Hepatocyte (in vitro differentiated cells): Measurements from ENCODE around the gene TRIM61. TPM values are rescaled to one million over a fixed set of nuclear protein-coding genes. Genes with fewer than 3 reads are reported as not detected.
"Not testable (repeated sequence)": the region's sequence is repeated elsewhere in the genome, so short reads cannot be mapped to it uniquely, and the experiment has no call there.

ENCODE experiments used
- DNase-seq: peaks from one replicate; pipeline ENCODE4 v3.0.0-alpha.2; 2016; ENCODE audit warnings: low spot score
- H2AFZ ChIP-seq: fragments of 200-600 bp; sonication (generic); 2 replicates; pipeline ENCODE4 v1.6.0; 2016; ENCODE audit warnings: antibody characterized with exemption, mild to moderate bottlenecking
- H3K27ac ChIP-seq: fragments of 200-600 bp; sonication (generic); 2 replicates; pipeline ENCODE4 v1.5.1; 2016; ENCODE audit warnings: mild to moderate bottlenecking
- H3K27me3 ChIP-seq: fragments of 200-600 bp; sonication (generic); 2 replicates; pipeline ENCODE4 v1.6.1; 2016
- H3K36me3 ChIP-seq: fragments of 200-600 bp; sonication (generic); replicated peaks from 2 replicates; pipeline ENCODE4 v1.5.1; 2016; ENCODE audit warnings: low read depth; ENCODE audit not compliant: insufficient read depth
- H3K4me1 ChIP-seq: fragments of 200-600 bp; sonication (generic); 2 replicates; pipeline ENCODE4 v1.5.1; 2016; ENCODE audit warnings: mild to moderate bottlenecking, moderate library complexity; ENCODE audit not compliant: insufficient read depth
- H3K4me2 ChIP-seq: fragments of 200-600 bp; sonication (generic); 2 replicates; pipeline ENCODE4 v1.6.0; 2016
- H3K4me3 ChIP-seq: fragments of 200-600 bp; sonication (generic); 2 replicates; pipeline ENCODE4 v1.5.1; 2016; ENCODE audit warnings: mild to moderate bottlenecking
- H3K79me2 ChIP-seq: fragments of 200-600 bp; sonication (generic); 2 replicates; pipeline ENCODE4 v1.6.0; 2017; ENCODE audit warnings: mild to moderate bottlenecking
- H3K9me2 ChIP-seq: fragments of 200-600 bp; sonication (generic); replicated peaks from 2 replicates; pipeline ENCODE4 v1.6.0; 2017; ENCODE audit warnings: mild to moderate bottlenecking; ENCODE audit not compliant: insufficient read depth
- H3K9me3 ChIP-seq: fragments of 200-600 bp; sonication (generic); 2 replicates; pipeline ENCODE4 v1.5.1; 2016; ENCODE audit warnings: low read depth, mild to moderate bottlenecking
- H4K20me1 ChIP-seq: fragments of 200-600 bp; sonication (generic); 2 replicates; pipeline ENCODE4 v1.6.0; 2016; ENCODE audit warnings: mild to moderate bottlenecking; ENCODE audit not compliant: insufficient read depth, poor library complexity, severe bottlenecking
- EZH2 ChIP-seq: fragments of 200-600 bp; sonication (generic); IDR thresholded peaks from 2 replicates; pipeline ENCODE4 v1.6.1; 2016; ENCODE audit warnings: antibody characterized with exemption, mild to moderate bottlenecking, borderline replicate concordance
- EZH2phosphoT487 ChIP-seq: fragments of 200-600 bp; sonication (generic); IDR thresholded peaks from one replicate; pipeline ENCODE4 v1.6.1; 2018; ENCODE audit warnings: antibody characterized with exemption, mild to moderate bottlenecking, low read depth, moderate library complexity; ENCODE audit not compliant: unreplicated experiment, severe bottlenecking
- WGBS: methylation state at CpG from one replicate; pipeline ENCODE4 v1.1.6; 2016; ENCODE audit warnings: low lambda C conversion rate; ENCODE audit errors: missing lambda C conversion rate; 5-methylcytosine and 5-hydroxymethylcytosine counted together
- polyA plus RNA-seq: library from polyadenylated mRNA; unstranded; fragments of >200 nt; fragmentation: Nextera tagmentation; extraction: Ambion mirVana; gene quantifications from 2 replicates; pipeline ENCODE4 v1.2.1, GENCODE V29; 2016
- total RNA-seq: library from RNA; depleted of rRNA; stranded (reverse); fragments of >200 nt; gene quantifications from 2 replicates; pipeline ENCODE4 v1.2.3, GENCODE V29; 2014
- TF ChIP-seq, protein P1 (sequence below): fragments of 200-600 bp; sonication (generic); IDR thresholded peaks from 2 replicates; pipeline ENCODE4 v1.5.1; 2016; ENCODE audit warnings: antibody characterized with exemption, mild to moderate bottlenecking; ENCODE audit not compliant: poor library complexity

The TRIM61 gene
- total and polyA plus RNA-seq, 2 experiments from 2014 or later, result not detected

DNA sequence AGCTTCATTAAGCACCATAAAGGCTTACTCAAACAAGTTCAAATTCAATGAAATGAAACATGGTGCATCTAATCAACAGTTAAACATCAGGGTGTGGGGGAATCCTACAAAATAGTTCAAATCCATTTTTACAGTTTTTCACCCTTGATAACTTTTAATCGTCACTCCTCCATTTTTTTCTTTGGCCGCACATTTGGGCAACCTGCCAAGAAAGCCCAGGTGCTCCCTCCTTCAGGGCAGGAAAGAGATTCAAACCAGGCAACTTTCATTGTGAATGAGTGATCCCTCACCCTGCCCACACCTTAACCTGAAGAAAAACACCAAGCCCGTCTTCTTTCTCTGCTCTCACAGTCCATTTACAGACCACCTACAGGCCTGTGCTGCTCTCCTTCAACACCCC lies 24.9 kb downstream of the TRIM61 start:
- Histone ChIP-seq H3K4me2 (no peak overlapping the region), H3K4me3 (no peak overlapping the region), H2AFZ (no peak overlapping the region), H3K27ac (no peak overlapping the region), H3K9me2 (no peaks in the 10 kb centered on the region), H3K9me3 (no peaks in the 10 kb centered on the region), H3K79me2 (no peaks in the 10 kb centered on the region), H3K4me1 (no peaks in the 10 kb centered on the region), H3K36me3 (no peaks in the 10 kb centered on the region), H4K20me1 (no peaks in the 10 kb centered on the region), H3K27me3 (no peaks in the 10 kb centered on the region)
- DNase-seq, result no peak
- TF ChIP-seq, protein P1, sequence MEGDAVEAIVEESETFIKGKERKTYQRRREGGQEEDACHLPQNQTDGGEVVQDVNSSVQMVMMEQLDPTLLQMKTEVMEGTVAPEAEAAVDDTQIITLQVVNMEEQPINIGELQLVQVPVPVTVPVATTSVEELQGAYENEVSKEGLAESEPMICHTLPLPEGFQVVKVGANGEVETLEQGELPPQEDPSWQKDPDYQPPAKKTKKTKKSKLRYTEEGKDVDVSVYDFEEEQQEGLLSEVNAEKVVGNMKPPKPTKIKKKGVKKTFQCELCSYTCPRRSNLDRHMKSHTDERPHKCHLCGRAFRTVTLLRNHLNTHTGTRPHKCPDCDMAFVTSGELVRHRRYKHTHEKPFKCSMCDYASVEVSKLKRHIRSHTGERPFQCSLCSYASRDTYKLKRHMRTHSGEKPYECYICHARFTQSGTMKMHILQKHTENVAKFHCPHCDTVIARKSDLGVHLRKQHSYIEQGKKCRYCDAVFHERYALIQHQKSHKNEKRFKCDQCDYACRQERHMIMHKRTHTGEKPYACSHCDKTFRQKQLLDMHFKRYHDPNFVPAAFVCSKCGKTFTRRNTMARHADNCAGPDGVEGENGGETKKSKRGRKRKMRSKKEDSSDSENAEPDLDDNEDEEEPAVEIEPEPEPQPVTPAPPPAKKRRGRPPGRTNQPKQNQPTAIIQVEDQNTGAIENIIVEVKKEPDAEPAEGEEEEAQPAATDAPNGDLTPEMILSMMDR, result no peak
- TF ChIP-seq EZH2phosphoT487 (no peak), EZH2 (no peak)
- 57% methylated on average over 3 of the region's 3 CpGs for WGBS

DNA sequence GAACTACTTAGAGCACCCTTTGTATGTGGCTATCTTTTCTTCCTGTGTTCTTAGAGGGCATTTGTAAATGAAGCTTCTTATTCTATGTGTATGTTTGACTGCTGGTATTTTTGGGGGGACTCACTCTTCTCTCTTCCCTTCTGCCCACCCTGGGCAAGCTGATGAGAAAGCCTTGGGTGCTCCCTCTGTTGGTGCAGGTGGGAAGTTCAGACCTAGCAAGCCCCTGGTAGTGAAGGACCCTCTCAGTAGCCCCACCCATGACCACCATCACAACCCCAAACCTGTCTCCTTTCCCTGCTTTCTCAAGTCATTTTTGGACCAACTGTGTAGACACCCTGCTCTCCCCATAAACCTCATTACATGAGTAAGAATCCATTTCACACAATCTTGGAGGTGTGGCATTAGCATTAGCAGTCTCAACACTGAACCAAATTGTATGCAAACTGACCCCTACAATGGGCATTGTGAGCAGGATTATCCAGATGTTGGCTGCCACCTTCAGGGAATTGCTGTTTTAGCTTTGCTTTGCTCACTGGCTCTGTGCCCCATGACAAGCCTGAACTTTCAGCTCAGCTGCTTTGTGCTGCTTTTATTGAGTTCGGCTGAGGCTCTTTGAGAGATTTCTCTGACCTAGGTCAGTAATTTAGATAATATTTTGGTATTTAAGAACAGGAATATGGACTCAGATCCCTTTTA lies 27.9 kb downstream of the TRIM61 start:
- H3K4me3 ChIP-seq, result no peak overlapping the region
- no peaks in the 10 kb centered on the region for H3K27me3 ChIP-seq
- H3K4me1 ChIP-seq, result no peaks in the 10 kb centered on the region
- no peak for TF ChIP-seq EZH2
- TF ChIP-seq, protein P1, result peak; percentile 18
- no peak overlapping the region for H3K27ac ChIP-seq
- no peaks in the 10 kb centered on the region for H3K36me3 ChIP-seq
- H3K4me2 ChIP-seq, result no peak overlapping the region
- H3K79me2 ChIP-seq, result no peaks in the 10 kb centered on the region
- H3K9me3 ChIP-seq, result no peaks in the 10 kb centered on the region
- peak; percentile 11 for DNase-seq
- no peak overlapping the region for H2AFZ ChIP-seq
- no peaks in the 10 kb centered on the region for H4K20me1 ChIP-seq
- WGBS, result 59% methylated on average over 1 of the region's 1 CpG
- H3K9me2 ChIP-seq, result no peaks in the 10 kb centered on the region

DNA sequence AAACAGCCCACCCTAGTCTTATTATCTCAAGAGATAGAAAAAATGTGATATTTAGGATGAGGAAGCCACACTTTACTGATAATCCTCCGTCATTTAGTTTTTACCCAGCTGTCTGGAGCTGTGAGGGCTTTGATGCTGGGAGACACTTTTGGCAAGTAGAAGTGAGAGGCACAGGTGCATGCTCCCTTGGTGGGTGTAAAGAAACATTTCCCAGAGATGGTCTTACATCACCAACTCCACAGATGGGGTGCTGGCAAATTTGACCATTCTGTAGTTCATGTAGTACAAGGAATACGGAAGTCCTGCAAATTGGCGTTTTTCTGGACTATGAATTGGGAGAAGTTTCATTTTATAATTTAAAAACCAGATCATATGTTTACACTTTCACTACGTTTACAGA lies 28.5 kb downstream of the TRIM61 start:
- Histone ChIP-seq H2AFZ (no peak overlapping the region), H4K20me1 (no peaks in the 10 kb centered on the region), H3K4me2 (no peak overlapping the region), H3K4me3 (no peak overlapping the region), H3K27me3 (no peaks in the 10 kb centered on the region), H3K36me3 (no peaks in the 10 kb centered on the region), H3K4me1 (no peaks in the 10 kb centered on the region), H3K27ac (no peak overlapping the region), H3K9me3 (no peaks in the 10 kb centered on the region), H3K79me2 (no peaks in the 10 kb centered on the region), H3K9me2 (no peaks in the 10 kb centered on the region)
- no peak for DNase-seq
- 83% methylated on average over 4 of the region's 4 CpGs for WGBS
- no peak for TF ChIP-seq EZH2phosphoT487
- no peak for TF ChIP-seq EZH2
- TF ChIP-seq, protein P1, result no peak

DNA sequence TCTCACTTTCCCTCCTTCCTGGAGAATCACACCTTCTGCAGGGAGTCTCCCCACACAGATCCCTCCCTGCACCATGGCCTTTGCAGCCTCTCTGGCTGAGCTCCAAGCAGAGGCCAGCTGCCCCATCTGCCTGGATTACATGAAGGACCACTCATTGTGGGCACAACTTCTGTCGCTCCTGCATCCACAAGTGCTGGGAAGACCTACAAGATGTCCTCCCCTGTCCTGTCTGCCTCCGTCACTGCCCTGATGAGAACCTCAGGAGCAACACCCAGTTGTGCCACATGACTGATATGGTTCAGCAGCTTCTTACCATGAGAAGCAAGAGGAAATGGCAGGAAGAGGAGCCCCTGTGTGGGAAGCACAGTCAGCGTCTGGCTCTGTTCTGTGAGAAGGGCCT lies 29.5 kb downstream of the TRIM61 start:
- not testable (repeated sequence) for H3K4me3 ChIP-seq, H3K36me3 ChIP-seq, H2AFZ ChIP-seq, H3K27me3 ChIP-seq, H3K9me3 ChIP-seq, DNase-seq, H3K4me2 ChIP-seq, H3K9me2 ChIP-seq, H4K20me1 ChIP-seq, H3K4me1 ChIP-seq, H3K79me2 ChIP-seq, H3K27ac ChIP-seq
- 92% methylated on average over 3 of the region's 3 CpGs for WGBS
